ENCODE measurements around the gene ALK. TPM values are rescaled to one million over a fixed set of nuclear protein-coding genes. Genes with fewer than 3 reads are reported as not detected.

ALK gene
- total and polyA plus RNA-seq, 7 donors, result 0.31 to 2.9 (median 1.2) TPM; not detected in 1

DNA sequence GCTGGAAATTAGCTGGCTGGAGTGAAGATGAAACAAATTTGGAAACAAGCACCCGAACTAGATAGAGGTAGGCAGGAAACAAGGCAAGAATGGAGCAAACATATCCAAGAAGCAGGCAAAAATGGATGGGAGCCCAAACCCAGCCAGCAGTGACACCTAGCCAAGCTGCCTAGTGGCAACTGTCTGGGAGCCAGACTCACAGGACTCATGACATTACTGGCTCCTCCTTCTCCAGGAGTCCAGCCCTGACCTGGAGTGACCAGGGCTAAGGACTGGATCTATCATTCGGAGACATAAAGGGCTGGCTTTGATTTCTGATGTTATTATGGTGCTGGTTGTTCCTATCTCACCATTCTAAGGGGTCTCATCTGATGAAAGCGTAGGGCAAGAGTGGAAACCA lies 21.3 kb upstream of the ALK start:
- no peaks in the 10 kb centered on the region for H3K9me3 ChIP-seq
- no peak overlapping the region for H3K4me3 ChIP-seq
- TF ChIP-seq, protein P1, sequence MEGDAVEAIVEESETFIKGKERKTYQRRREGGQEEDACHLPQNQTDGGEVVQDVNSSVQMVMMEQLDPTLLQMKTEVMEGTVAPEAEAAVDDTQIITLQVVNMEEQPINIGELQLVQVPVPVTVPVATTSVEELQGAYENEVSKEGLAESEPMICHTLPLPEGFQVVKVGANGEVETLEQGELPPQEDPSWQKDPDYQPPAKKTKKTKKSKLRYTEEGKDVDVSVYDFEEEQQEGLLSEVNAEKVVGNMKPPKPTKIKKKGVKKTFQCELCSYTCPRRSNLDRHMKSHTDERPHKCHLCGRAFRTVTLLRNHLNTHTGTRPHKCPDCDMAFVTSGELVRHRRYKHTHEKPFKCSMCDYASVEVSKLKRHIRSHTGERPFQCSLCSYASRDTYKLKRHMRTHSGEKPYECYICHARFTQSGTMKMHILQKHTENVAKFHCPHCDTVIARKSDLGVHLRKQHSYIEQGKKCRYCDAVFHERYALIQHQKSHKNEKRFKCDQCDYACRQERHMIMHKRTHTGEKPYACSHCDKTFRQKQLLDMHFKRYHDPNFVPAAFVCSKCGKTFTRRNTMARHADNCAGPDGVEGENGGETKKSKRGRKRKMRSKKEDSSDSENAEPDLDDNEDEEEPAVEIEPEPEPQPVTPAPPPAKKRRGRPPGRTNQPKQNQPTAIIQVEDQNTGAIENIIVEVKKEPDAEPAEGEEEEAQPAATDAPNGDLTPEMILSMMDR (IDR thresholded peaks at IDR 0.05), result no peak
- no peak for TF ChIP-seq EP300 (IDR thresholded peaks at IDR 0.05)
- TF ChIP-seq POLR2A (IDR thresholded peaks at IDR 0.05), result no peak
- TF ChIP-seq POLR2AphosphoS5 (IDR thresholded peaks at IDR 0.05), result no peak
- intact Hi-C loops (cut with DNase I), result no loop called here
- H3K4me1 ChIP-seq, result no peaks in the 10 kb centered on the region
- no peaks in the 10 kb centered on the region for H3K27me3 ChIP-seq
- 71 to 80% methylated on average over 3 of the region's 3 CpGs for WGBS, 2 donors
- H3K27ac ChIP-seq, result no peak overlapping the region
- DNase-seq, result no peak
- H3K36me3 ChIP-seq, result no peaks in the 10 kb centered on the region

DNA sequence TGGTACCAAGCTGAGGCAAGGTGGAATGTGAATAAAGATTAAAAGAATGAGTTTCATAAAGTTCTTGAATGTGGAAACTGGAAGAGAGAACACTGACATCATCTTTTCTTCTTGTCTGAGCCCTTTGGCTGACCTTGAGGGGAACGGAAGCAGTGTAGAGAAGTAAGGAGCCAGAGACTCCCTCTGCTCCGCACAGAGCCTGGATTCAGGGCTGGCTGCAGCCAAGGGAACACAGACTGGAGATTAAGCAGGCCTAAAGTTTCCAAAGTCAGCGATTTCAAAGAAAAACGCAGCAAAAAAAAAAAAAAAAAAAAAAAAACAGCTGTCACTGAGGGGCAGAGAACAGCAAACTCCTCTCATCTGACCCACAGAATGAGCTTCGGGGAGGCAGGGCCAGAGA lies 19.3 kb upstream of the ALK start:
- H3K4me3 ChIP-seq, result no peak overlapping the region
- 49 to 54% methylated on average over 5 of the region's 5 CpGs for WGBS, 2 donors
- peak in 2 of 4 donors; percentile 23 to 55 for TF ChIP-seq POLR2AphosphoS5 (IDR thresholded peaks at IDR 0.05)
- no peak for TF ChIP-seq EP300 (IDR thresholded peaks at IDR 0.05)
- no peaks in the 10 kb centered on the region for H3K9me3 ChIP-seq
- no peaks in the 10 kb centered on the region for H3K27me3 ChIP-seq
- no peaks in the 10 kb centered on the region for H3K36me3 ChIP-seq
- H3K27ac ChIP-seq, result peak overlapping the region in 2 of 4 donors; percentile 10 to 34
- peak; percentile 74 for DNase-seq
- intact Hi-C loops (cut with DNase I), result no loop called here
- H3K4me1 ChIP-seq, result no peaks in the 10 kb centered on the region

DNA sequence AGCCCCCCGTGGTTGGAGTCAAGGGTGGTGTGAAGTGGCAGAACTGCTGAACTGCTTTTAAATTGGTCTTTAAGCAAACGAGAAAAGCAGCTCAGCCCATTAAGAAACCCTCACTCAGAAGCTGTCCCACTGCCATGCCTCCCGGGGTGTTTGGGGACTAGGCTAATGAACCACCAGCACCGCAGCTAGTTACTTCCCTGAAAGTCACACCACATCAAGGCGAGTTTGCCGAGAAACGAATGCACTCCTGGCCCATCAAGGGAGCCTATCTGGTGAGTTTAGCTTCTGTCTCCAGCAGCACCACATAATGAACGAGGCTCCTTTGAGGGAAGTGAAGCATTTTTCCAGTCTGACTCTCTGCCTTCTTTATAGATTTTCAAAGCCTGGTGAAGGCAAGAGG lies 14.6 kb upstream of the ALK start:
- Histone ChIP-seq H3K36me3 (no peaks in the 10 kb centered on the region), H3K4me1 (no peaks in the 10 kb centered on the region), H3K4me3 (no peak overlapping the region), H3K27me3 (no peaks in the 10 kb centered on the region), H3K27ac (no peak overlapping the region), H3K9me3 (no peaks in the 10 kb centered on the region)
- 51 to 55% methylated on average over 8 of the region's 8 CpGs for WGBS, 2 donors
- intact Hi-C loops (cut with DNase I), result no loop called here
- TF ChIP-seq POLR2AphosphoS5 (IDR thresholded peaks at IDR 0.05), result no peak
- TF ChIP-seq EP300 (IDR thresholded peaks at IDR 0.05), result no peak
- TF ChIP-seq, protein P1 (IDR thresholded peaks at IDR 0.05), result no peak
- TF ChIP-seq POLR2A (IDR thresholded peaks at IDR 0.05), result no peak
- no peak for DNase-seq

DNA sequence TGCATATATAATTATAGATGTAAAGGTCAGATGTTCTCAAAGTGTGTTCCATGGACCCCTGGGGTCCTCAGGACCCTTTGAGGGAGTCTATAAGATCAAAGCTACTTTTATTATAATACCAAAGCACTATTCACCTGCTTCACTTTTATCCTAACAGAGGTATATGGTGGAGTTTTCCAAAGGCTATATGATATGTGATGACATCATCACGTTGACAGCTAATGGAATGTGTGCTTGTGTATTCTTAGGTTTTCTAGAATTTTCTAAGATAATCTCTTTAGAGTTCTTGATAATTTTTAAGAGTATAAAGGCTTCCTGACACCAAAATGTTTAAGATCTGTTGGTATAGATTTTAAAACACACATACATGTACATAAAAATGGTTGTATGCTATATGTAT lies 10.4 kb upstream of the ALK start:
- intact Hi-C loops (cut with DNase I), result no loop called here
- Histone ChIP-seq H3K27me3 (peaks cover 0 to 4% (median 0%) of the 10 kb centered on the region in 3 donors), H3K9me3 (no peaks in the 10 kb centered on the region), H3K4me3 (no peak overlapping the region), H3K27ac (no peak overlapping the region), H3K36me3 (no peaks in the 10 kb centered on the region), H3K4me1 (no peaks in the 10 kb centered on the region)
- no peak for TF ChIP-seq EP300 (IDR thresholded peaks at IDR 0.05)
- WGBS, 2 donors, result 0 to 69% methylated on average over 1 of the region's 1 CpG
- DNase-seq, result no peak

DNA sequence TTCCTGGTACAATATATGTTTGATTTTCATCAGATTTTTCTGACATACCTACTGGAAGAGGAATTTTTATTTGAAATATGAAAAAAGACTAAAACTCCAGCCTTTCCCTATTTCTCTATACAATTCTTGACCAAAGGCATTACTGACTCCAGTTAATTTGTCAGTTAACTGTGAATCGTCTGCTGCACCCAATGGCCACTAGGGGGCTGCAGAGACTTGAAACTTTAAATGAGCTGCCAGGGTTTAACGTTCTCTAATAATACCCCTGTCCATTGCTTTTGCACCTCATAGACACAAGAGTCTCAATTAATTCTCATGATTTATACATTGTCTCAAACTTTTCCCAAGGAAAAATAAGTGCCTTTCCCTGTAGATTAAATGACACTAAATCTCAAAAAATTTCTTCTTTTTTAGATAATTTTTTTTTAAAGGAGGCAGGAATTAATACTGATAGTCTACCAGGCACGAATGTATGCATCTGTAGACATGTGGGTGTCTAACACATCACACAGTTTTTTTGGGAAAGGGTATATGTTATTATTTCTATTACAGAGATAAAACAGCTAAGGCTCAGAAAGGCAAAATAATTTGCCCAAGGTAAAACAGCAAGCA lies 1.8 kb upstream of the ALK start:
- WGBS, 2 donors, result 20 to 30% methylated on average over 3 of the region's 3 CpGs
- H3K27ac ChIP-seq, result no peak overlapping the region
- peak; percentile 70 for DNase-seq
- peaks cover 0 to 32% (median 24%) of the 10 kb centered on the region in 4 donors for H3K4me1 ChIP-seq
- H3K36me3 ChIP-seq, result no peaks in the 10 kb centered on the region
- H3K4me3 ChIP-seq, result no peak overlapping the region
- peaks cover 0 to 5% (median 0%) of the 10 kb centered on the region in 4 donors for H3K9me3 ChIP-seq
- peaks cover 0 to 54% (median 42%) of the 10 kb centered on the region in 3 donors for H3K27me3 ChIP-seq
- TF ChIP-seq POLR2AphosphoS5 (IDR thresholded peaks at IDR 0.05), result no peak
- TF ChIP-seq, protein P1 (IDR thresholded peaks at IDR 0.05), result peak; percentile 21 to 89 (median 64)
- intact Hi-C loops (cut with DNase I), result loop anchor here (2.0 kb wide), 1 partner anchor 150 kb away; no protein-coding TSS in a partner anchor

DNA sequence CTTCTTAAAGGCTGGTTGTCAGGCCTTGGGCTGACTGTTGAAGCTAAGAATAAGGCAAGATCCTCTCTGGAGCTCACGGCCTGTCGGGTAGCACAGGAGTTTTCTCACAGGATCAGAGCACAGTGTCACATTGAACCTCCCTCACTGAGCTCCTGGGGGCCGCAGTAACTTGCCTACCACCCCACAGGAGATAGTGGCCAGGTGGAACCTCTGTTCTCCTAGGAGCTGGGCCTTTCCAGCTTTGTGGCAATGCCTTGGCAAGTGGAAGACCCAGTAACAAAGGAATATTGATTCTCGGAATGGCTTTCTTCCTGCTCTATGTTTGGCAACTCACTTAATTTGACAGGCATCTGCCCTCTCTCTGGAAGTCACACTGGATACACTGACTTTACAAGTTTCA lies 1.2 kb upstream of the ALK start:
- Histone ChIP-seq H3K4me1 (peaks cover 0 to 32% (median 24%) of the 10 kb centered on the region in 4 donors), H3K27me3 (peaks cover 0 to 60% (median 48%) of the 10 kb centered on the region in 3 donors)

More for the DNA sequence above, 1.2 kb upstream of the ALK start:
- Histone ChIP-seq H3K36me3 (no peaks in the 10 kb centered on the region), H3K9me3 (peaks cover 0 to 5% (median 0%) of the 10 kb centered on the region in 4 donors), H3K4me3 (no peak overlapping the region), H3K27ac (no peak overlapping the region)
- TF ChIP-seq POLR2A (IDR thresholded peaks at IDR 0.05) (no peak), POLR2AphosphoS5 (IDR thresholded peaks at IDR 0.05) (no peak), EP300 (IDR thresholded peaks at IDR 0.05) (no peak)
- TF ChIP-seq, protein P1 (IDR thresholded peaks at IDR 0.05), result no peak
- DNase-seq, result no peak
- 82 to 83% methylated on average over 4 of the region's 4 CpGs for WGBS, 2 donors
- intact Hi-C loops (cut with DNase I), result loop anchor here (2.0 kb wide), 1 partner anchor 150 kb away; no protein-coding TSS in a partner anchor

Data from sigmoid colon (tissue), 7 donors.